PC-9 (cell line): ENCODE data around the gene ARHGAP8. TPM values are rescaled to one million over a fixed set of nuclear protein-coding genes. Genes with fewer than 3 reads are reported as not detected.

Source experiments
- BruUV-seq: library from RNA; stranded (reverse); fragments of 400-500 nt; replicated peaks from 2 replicates; lab custom pipeline; 2021; lab: Mats Ljungman, UMichigan
- CTCF ChIA-PET: fragments of 300-600 bp; sonication (Branson Sonifier 250); formaldehyde crosslinking; loops from one replicate; lab custom pipeline; 2022; ENCODE audit warnings: antibody characterized with exemption; lab: Charles Lee
- POLR2A ChIA-PET: fragments of 300-600 bp; sonication (Branson Sonifier 250); formaldehyde crosslinking; loops from one replicate; lab custom pipeline; 2022; ENCODE audit warnings: antibody characterized with exemption; ENCODE audit not compliant: unreplicated experiment; lab: Charles Lee
- DNase-seq, 2 experiments: peaks; one replicate each; pipeline versions ENCODE4 v3.0.0 to v3.0.0-alpha.2; 2015 to 2022; ENCODE audit warnings: mixed read lengths in 1 of 2
- H2AFZ ChIP-seq: fragments of 200-600 bp; sonication (generic); 2 replicates; pipeline ENCODE4 v1.8.1; 2017; ENCODE audit warnings: antibody characterized with exemption
- H3F3A ChIP-seq: fragments of 200-600 bp; sonication (generic); 2 replicates; pipeline ENCODE4 v1.8.1; 2017; ENCODE audit warnings: antibody characterized with exemption, mild to moderate bottlenecking, low read depth; ENCODE audit not compliant: insufficient read depth
- H3K27ac ChIP-seq: fragments of 200-600 bp; sonication (generic); 2 replicates; pipeline ENCODE4 v1.6.1; 2016; ENCODE audit warnings: mixed run types
- H3K27me3 ChIP-seq: fragments of 200-600 bp; sonication (generic); 2 replicates; pipeline ENCODE4 v1.6.1; 2016; ENCODE audit warnings: low read depth, mixed run types; ENCODE audit not compliant: insufficient read depth
- H3K36me3 ChIP-seq: fragments of 200-600 bp; sonication (generic); 2 replicates; pipeline ENCODE4 v1.6.1; 2016; ENCODE audit warnings: low read depth, mixed run types
- H3K4me1 ChIP-seq: fragments of 200-600 bp; sonication (generic); replicated peaks from 2 replicates; pipeline ENCODE4 v1.6.1; 2016; ENCODE audit warnings: mixed run types; ENCODE audit not compliant: insufficient read depth
- H3K4me2 ChIP-seq: fragments of 200-600 bp; sonication (generic); 2 replicates; pipeline ENCODE4 v1.6.1; 2017; ENCODE audit warnings: mixed run types
- H3K4me3 ChIP-seq: fragments of 200-600 bp; sonication (generic); 2 replicates; pipeline ENCODE4 v1.6.1; 2016; ENCODE audit warnings: mixed run types
- H3K79me2 ChIP-seq: fragments of 200-600 bp; sonication (generic); 2 replicates; pipeline ENCODE4 v1.6.1; 2017; ENCODE audit warnings: low read depth, mixed run types
- H3K9me2 ChIP-seq: fragments of 200-600 bp; sonication (generic); 2 replicates; pipeline ENCODE4 v1.8.1; 2017; ENCODE audit warnings: mild to moderate bottlenecking; ENCODE audit not compliant: insufficient read depth
- H3K9me3 ChIP-seq: fragments of 200-600 bp; sonication (generic); 2 replicates; pipeline ENCODE4 v1.8.1; 2016; ENCODE audit warnings: low read depth; ENCODE audit not compliant: insufficient read depth
- H4K20me1 ChIP-seq: fragments of 200-600 bp; sonication (generic); 2 replicates; pipeline ENCODE4 v1.8.1; 2017; ENCODE audit not compliant: insufficient read depth
- EZH2 ChIP-seq: fragments of 200-600 bp; sonication (generic); IDR thresholded peaks from 2 replicates; pipeline ENCODE4 v1.8.0; 2017; ENCODE audit warnings: antibody characterized with exemption, low read depth
- intact Hi-C: fragments of 100-400 bp; cut with micrococcal nuclease; formaldehyde crosslinking; loops from one replicate; pipeline ENCODE4 v1.10.0; 2022; ENCODE audit not compliant: unreplicated experiment
- total RNA-seq: library from RNA; stranded (reverse); gene quantifications from 2 replicates; pipeline ENCODE4 v1.2.3, GENCODE V29; 2021
- TF ChIP-seq, protein P1 (sequence below): fragments of 200-600 bp; sonication (generic); conservative IDR thresholded peaks from 2 replicates; pipeline ENCODE4 v1.6.1; 2017; ENCODE audit warnings: mixed run types, antibody characterized with exemption, mild to moderate bottlenecking, moderate library complexity

The ARHGAP8 gene
- total RNA-seq, 1 experiment from 2014 or later, result 114 TPM

DNA sequence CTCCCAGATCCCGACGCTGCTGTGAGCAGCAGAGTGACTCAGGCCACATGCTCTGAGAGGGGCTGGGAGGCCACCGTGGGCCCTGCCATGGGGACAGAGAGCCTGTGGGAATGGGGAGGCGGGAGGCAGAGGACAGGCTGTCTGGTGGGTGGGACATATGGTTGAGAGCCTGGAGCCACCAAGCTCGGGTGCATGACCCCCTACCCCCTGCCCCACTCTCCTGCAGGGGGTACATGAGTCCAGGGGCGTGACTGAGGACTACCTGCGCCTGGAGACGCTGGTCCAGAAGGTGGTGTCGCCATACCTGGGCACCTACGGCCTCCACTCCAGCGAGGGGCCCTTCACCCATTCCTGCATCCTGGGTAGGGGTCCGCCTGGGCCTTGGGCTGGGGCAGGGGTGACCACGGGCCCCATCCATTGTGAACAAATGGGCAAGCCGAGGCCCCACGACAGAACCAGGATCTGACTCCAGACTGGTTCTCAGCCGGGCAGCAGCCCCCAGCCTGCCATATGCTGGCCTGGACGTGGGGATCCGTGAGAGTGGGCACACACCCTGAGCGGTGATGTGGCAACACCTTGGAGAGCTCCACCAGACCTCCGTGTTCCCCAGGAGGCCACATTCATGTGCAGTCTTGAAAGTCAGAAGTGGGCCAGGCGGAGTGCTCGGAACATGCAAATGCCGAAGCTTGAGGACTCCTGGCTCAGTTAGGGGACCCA, 17.4 kb upstream of the ARHGAP8 start:
- Histone ChIP-seq H2AFZ (no peak overlapping the region), H3F3A (peaks cover 10% of the 10 kb centered on the region; the same call in 1 of the 2 replicates), H3K79me2 (no peaks in the 10 kb centered on the region), H3K27me3 (no peaks in the 10 kb centered on the region), H4K20me1 (0 out of 2 replicates have a peak, but pooled peaks cover 4% of the 10 kb centered on the region), H3K36me3 (no peaks in the 10 kb centered on the region), H3K27ac (no peak overlapping the region), H3K4me1 (peaks cover 21% of the 10 kb centered on the region), H3K9me2 (no peaks in the 10 kb centered on the region), H3K4me2 (no peak overlapping the region), H3K9me3 (no peaks in the 10 kb centered on the region), H3K4me3 (no peak overlapping the region)
- ChIA-PET POLR2A (no interaction called here), CTCF (interaction anchor here (0.6 kb wide), 1 partner anchor 90 kb away, joined by 7 read pairs; no protein-coding TSS in a partner anchor)
- TF ChIP-seq, protein P1, sequence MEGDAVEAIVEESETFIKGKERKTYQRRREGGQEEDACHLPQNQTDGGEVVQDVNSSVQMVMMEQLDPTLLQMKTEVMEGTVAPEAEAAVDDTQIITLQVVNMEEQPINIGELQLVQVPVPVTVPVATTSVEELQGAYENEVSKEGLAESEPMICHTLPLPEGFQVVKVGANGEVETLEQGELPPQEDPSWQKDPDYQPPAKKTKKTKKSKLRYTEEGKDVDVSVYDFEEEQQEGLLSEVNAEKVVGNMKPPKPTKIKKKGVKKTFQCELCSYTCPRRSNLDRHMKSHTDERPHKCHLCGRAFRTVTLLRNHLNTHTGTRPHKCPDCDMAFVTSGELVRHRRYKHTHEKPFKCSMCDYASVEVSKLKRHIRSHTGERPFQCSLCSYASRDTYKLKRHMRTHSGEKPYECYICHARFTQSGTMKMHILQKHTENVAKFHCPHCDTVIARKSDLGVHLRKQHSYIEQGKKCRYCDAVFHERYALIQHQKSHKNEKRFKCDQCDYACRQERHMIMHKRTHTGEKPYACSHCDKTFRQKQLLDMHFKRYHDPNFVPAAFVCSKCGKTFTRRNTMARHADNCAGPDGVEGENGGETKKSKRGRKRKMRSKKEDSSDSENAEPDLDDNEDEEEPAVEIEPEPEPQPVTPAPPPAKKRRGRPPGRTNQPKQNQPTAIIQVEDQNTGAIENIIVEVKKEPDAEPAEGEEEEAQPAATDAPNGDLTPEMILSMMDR, result no peak
- TF ChIP-seq EZH2, result no peak
- DNase-seq, result peak in 1 of 2 experiments; percentile 18
- BruUV-seq, result no TSS peak
- intact Hi-C loops, result loop anchor here (5.0 kb wide), 1 partner anchor 47 kb away; no protein-coding TSS in a partner anchor

DNA sequence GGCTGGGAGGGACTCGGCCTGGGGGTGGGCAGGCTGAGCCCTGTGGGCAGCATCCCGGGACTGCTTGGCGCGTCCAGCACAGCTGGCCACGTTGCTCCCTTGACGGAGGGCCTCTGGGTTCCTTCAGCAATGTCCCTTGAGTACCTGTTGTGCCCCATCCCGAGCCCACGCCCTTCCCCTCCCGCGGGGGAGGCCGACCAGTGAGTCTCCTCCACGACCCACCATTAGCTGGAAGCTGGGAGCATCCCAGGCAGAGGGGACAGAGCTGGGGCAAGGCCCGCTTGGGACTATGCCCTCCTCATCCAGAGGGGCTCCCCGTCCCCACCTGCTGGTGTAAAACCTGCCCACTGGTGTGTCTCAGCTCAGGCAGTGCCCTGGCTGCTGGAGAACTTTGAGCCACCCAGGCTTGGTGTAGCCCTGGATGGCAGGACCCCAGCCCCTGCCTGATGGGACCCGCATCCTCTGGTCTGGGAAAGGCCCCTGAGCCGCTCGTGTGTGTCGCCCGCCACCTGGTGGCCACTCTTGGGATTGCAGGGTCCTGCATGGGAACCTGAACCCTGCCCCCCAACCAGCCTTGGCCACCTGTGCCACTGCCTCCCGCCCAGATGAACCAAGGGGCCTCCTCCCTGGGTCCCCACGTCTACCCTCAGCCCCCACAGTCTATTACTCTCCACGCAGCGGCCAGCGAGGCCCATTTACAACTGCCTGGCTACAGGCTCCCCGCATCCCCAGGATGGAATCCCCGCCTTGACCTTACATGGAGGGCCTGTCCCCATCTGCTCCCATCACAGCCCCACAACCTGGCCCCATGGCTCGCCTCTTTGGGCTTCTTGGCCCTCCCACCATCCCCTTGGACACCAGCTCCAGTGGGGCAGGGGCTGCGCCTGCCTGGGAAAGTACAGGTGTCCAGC, 16.6 kb upstream of the ARHGAP8 start:
- CTCF ChIA-PET, result interaction anchor here (0.6 kb wide), 2 partner anchors 90 to 784 kb away, joined by 4 to 7 read pairs; no protein-coding TSS in a partner anchor
- no TSS peak for BruUV-seq
- no peaks in the 10 kb centered on the region for H3K9me3 ChIP-seq
- intact Hi-C loops, result loop anchor here (1.0 to 5.0 kb wide), 2 partner anchors 38 to 47 kb away; no protein-coding TSS in a partner anchor
- no peak overlapping the region for H2AFZ ChIP-seq
- 0 out of 2 replicates have a peak, but pooled peaks cover 4% of the 10 kb centered on the region for H4K20me1 ChIP-seq
- peaks cover 25% of the 10 kb centered on the region for H3K4me1 ChIP-seq
- POLR2A ChIA-PET, result no interaction called here
- H3K4me3 ChIP-seq, result no peak overlapping the region
- peak; percentile 48 to 81 for DNase-seq
- no peaks in the 10 kb centered on the region for H3K27me3 ChIP-seq
- no peaks in the 10 kb centered on the region for H3K9me2 ChIP-seq
- H3F3A ChIP-seq, result peaks cover 13% of the 10 kb centered on the region; the same call in 1 of the 2 replicates
- no peak overlapping the region for H3K27ac ChIP-seq
- TF ChIP-seq, protein P1, result peak; percentile 99
- TF ChIP-seq EZH2, result no peak
- no peaks in the 10 kb centered on the region for H3K36me3 ChIP-seq
- H3K79me2 ChIP-seq, result no peaks in the 10 kb centered on the region
- H3K4me2 ChIP-seq, result no peak overlapping the region
